Left renal cortex interstitium (tissue), 4 donors: ENCODE measurements around the gene PKN1. TPM values are rescaled to one million over a fixed set of nuclear protein-coding genes. Genes with fewer than 3 reads are reported as not detected.

Experiments
- DNase-seq, 4 donors: peaks; one replicate each; pipeline ENCODE4 v3.0.0-alpha.2; 2013; ENCODE audit warnings: low read depth in 4 of 4, low spot score in 2 of 4, missing footprints in 1 of 4
- polyA plus RNA-seq, 4 donors: library from polyadenylated mRNA; unstranded; fragments of 120-200 nt; gene quantifications; one replicate each; pipeline ENCODE4 v1.2.1, GENCODE V29; 2013; ENCODE audit not compliant: insufficient read length in 4 of 4

Gene PKN1
- polyA plus RNA-seq, 4 donors = 87.7 to 129 (median 97.5) TPM

- DNase-seq = no peak
Measured at GRCh38 chr19:14425696-14426138, 7.4 kb upstream of the PKN1 start.

DNA sequence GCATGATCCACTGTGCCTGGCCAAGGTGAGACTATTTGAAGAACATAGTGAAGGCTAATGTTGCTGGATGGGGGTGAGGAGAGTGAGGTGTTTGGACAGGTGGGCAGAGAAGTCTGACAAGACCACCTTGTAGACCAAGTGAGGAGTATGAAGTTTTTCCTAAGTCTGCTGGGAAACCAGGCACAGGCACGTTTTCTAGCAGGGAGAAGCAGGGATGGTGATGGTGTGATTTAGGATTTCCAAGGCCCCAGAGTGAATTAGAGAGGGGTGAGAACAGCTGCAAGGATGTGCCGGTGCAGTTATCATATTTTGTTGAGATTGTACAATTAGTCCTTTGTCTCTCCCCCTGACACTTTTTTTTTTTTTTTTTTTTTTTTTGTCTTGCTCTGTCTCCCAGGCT, 5.6 kb upstream of the PKN1 start:
- no peak for DNase-seq

DNA sequence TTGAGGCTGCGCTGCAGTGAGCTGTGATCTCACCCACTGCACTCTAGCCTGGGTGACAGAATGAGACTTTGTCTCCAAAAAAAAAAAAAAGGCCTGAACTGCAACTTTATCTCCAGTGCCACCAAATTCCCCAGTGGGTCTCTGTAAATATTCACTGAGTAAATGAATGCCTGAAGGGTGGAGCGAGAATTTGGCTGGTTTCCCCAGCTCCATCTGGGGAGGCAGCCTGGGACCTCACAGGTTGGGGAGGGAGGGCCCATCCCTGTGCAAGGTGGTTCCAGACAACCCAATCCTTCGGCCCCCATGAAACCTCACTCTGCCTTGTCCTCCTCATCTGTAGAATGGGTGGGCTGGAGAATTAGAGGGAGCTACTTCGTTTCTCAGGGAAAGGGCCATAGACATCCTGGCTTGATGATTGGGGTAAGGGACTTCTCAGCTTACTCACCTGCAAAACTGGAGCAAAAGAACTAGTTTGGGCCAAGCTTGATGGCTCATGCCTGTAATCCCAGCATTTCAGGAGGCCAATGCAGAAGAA, 4.2 kb upstream of the PKN1 start:
- DNase-seq = no peak

DNA sequence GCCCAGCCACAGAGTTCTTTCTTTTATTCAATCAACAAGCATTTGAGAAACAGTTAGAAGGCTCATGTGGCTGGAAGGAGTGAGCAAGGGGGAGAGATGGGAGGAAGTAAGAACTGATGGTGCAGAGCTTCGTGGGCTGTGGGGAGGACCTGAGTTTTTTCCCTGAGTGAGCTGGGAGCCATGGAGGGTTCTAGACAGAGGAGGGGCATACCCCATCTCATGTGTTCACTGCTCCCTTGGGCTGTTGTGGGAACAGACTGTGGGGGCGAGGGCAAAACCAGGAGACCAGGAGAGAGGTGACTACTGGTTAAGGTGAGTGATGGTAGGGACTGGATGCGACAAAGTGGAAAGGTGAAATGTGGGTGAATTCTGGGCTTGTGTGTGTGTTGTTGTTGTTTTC, 2.4 kb upstream of the PKN1 start:
- DNase-seq = no peak

DNA sequence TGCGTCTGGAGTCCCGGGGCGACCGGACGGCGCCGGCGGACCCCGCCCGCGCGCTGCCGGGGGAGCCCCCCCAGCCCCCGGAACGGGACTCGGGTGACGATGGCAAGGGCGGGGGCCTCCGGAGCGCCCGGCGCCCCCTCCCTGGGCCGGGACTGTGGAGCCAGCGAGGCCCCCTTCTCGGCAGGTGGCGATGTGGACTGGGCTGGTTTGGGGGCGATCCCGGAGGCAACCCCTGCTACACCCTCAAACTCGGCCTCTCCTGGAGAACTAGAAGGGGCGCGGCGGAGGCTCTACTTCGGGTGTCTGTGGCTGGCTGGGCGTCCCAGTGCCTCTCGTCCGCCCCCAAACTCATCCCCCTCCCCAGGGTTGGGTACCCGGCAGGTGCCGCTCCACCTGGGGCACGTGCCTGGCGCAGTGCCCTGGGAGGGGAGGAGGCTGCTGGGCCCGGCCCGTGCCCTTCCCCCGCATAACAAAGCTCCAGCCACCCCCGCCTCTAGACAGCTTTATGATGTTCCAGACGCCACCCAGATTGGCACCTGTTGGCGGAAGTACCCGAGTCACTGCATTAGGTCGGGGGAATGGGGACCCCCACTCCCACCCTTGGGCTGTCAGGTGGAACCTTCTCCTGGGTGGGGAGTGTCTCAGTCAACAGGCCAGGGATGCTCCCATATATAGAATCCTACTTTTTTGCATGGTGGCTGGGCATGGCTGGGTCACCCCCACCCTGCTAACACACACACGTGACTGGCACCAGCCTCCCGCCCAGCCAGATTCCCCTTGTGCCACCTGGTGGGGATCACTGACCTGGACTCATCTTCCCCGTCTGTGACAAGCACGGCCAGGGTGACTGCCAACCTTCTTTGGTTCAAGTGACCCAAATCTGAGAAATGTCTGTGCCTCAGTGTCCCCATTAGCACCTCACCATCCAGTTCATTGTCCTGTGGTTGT, 722 bp downstream of the PKN1 start:
- DNase-seq = no peak

GRCh38 chr19:14434543-14435319, 1.6 kb downstream of the PKN1 start:
- no peak for DNase-seq

DNA sequence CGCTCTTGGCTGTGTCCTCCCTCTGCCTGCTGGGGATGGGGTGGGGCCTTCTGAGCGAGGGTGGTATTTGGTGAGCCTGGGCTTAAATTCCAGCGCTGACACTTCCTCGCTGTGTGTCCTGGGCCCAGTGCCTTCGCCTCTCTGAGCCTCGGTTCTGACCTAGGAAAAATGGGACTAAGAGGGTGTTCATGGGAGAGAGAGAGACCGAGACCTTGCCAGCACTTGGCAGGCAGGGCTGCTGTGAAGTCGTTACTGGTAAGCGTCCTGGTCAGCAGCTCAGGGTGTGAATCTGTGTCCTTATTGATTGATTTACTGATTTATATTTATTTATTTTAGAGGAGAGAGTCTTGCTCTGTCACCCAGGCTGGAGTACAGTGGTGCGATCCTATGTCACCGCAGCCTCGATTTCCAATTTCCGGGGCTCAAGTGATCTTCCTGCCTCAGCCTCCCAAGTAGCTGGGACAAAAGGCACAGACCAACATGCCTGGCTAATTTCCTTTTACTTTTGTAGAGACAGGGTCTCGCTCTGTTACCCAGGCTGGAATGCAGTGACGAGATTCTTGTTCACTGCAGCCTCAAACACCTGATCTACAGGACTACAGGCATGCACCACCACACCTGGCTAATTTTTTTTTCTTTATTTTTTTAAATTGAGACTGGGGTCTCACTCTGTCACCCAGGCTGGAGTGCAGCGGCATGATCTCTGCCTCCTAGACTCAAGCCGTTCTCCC, 2.4 kb downstream of the PKN1 start:
- DNase-seq = no peak

DNA sequence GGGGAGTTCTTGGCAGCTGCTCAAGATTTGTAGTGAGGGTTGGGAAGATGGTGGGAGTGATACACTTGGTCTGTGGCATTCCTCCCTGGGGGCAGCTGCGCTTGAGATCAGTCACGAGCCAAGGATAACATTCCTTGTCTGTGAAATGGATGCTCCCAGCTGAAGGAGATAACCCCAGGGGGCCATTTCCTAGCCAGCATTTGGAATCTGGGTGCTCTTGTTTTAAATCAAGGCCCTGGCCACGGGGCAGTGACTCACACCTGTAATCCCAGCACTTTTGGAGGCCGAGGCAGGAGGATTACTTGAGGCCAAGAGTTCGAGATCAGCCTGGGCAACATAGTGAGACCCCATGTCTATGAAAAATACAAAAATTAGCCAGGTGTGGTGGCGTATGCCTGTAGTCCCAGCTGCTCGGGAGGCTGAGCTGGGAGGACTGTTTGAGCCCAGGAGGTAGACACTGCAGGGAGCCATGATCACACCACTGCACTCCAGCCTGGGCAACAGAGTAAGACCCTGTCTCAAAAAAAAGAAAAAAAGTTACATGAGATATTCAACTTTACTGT, 4.6 kb downstream of the PKN1 start:
- DNase-seq = no peak

GRCh38 chr19:14439014-14439413, 5.9 kb downstream of the PKN1 start:
- no peak for DNase-seq

DNA sequence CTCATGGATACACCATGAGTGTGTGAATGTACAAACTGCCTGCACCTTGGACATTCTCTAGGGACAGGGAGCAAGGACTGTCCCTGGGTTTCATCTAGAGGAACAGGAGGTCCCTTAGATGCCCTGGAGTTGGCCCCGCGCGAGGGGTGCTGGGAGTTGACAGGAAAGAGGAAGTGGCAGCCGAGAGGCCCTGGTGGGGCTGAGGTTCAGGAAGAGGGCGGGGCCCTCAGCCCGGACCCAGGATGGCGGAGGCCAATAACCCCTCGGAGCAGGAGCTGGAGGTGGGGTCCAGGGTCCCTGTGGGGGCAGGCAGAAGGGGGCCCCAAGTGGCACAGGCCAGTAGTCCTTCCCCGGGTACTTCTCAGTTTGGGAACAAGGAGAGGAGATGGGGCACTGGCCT, 6.9 kb downstream of the PKN1 start:
- DNase-seq = no peak

- DNase-seq = no peak
Measured at GRCh38 chr19:14441041-14441938, 8.2 kb downstream of the PKN1 start.

DNA sequence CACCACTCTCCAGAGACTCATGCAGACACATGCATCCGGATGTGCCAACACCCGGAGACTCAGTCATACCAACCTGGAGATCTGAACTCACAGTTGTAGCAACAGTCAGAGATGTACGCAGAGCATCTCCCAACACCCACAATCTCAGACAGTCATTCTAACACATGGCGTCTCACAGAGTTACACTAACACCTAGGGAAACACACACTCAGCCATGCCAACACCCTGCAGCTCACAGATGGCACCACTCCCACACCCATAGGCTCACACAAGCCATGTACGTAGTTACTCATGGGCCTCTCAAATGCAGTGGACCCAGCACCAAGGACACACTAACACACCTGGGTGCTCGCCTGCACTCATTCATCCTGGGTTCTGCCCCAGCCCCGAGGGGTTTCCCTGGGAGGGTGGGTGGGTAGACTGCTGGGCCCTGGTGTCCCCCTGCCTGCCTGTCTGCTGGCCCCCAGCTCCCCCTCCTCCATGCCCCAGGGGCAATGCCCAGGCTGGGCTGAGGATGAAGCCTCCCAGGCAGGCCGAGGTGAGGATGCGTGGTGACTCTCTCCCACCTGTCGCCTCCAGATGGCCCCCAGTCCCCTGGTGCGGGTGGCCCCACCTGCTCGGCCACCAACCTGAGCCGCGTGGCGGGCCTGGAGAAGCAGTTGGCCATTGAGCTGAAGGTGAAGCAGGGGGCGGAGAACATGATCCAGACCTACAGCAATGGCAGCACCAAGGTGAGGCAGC, 10.0 kb downstream of the PKN1 start:
- no peak for DNase-seq

GRCh38 chr19:14443632-14444216, 10.6 kb downstream of the PKN1 start:
- no peak for DNase-seq

- no peak for DNase-seq
Measured at GRCh38 chr19:14446336-14447036, 13.4 kb downstream of the PKN1 start.

- no peak for DNase-seq
Measured at GRCh38 chr19:14449321-14449720, 16.2 kb downstream of the PKN1 start.

GRCh38 chr19:14450168-14450874, 17.2 kb downstream of the PKN1 start:
- no peak for DNase-seq

GRCh38 chr19:14450876-14451275, 17.8 kb downstream of the PKN1 start:
- no peak for DNase-seq
